ENCODE measurements around the gene SYNPO2. TPM values are rescaled to one million over a fixed set of nuclear protein-coding genes. Genes with fewer than 3 reads are reported as not detected.
"Not testable (repeated sequence)": the region's sequence is repeated elsewhere in the genome, so short reads cannot be mapped to it uniquely, and the experiment has no call there.

The SYNPO2 gene
- total and polyA plus RNA-seq, 10 donors = 3.6 to 72.1 (median 29.0) TPM

DNA sequence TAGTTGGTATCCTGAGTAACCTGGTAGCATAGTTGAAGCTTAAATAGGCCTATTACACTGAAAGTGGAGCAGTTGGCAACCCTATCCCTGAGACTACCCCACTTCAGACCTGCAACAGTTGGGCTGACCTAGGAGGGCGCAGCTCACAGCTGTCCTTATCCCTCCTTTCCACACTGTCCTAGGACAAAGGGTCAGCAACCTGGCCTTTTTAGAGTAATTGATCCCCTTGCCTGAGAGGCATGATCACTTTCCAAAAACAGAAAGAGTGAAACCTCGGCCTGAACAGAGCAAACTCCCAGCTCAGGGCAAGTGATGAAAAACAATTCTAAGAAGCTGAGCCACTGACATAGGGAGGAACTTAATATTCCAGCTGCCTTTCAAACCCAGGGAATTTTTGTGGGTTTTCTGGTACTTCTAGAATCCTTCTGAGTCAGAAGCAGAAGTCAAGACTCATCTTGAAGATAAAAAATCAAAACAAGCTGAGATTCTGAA, 152.1 kb downstream of the SYNPO2 start:
- TF ChIP-seq POLR2AphosphoS5 (IDR thresholded peaks at IDR 0.05) = no peak
- no peak overlapping the region for H3K4me3 ChIP-seq
- no peak for DNase-seq
- peak overlapping the region in 7 of 8 donors; percentile 9 to 64 (median 34) for H3K27ac ChIP-seq
- intact Hi-C loops (cut with DNase I; ENCODE audit: low total_unique reads) = loop anchor here (5.0 to 10.0 kb wide), 2 partner anchors 174 to 242 kb away; partner anchors contain the start of gene USP53
- WGBS, 5 donors = 49 to 96% (median 80%) methylated on average over 2 of the region's 2 CpGs
- H3K27me3 ChIP-seq (replicated peaks in 1 of 7) = no peaks in the 10 kb centered on the region
- peaks cover 0 to 25% (median 11%) of the 10 kb centered on the region in 6 donors for H3K4me1 ChIP-seq
- H3K9me3 ChIP-seq = no peaks in the 10 kb centered on the region
- no peaks in the 10 kb centered on the region for H3K36me3 ChIP-seq

GRCh38 chr4:119041396-119041795, 152.7 kb downstream of the SYNPO2 start:
- Histone ChIP-seq H3K4me3 (no peak overlapping the region), H3K4me1 (peaks cover 0 to 25% (median 11%) of the 10 kb centered on the region in 6 donors), H3K36me3 (no peaks in the 10 kb centered on the region), H3K27me3 (replicated peaks in 1 of 7) (no peaks in the 10 kb centered on the region), H3K27ac (peak overlapping the region in 3 of 8 donors; percentile 9 to 64 (median 29)), H3K9me3 (no peaks in the 10 kb centered on the region)
- WGBS, 5 donors = 80 to 90% (median 87%) methylated on average over 2 of the region's 2 CpGs
- TF ChIP-seq CTCF (IDR thresholded peaks at IDR 0.05 in 8 of 11, conservative IDR thresholded peaks at IDR 0.05 in 3 of 11) (no peak), POLR2A (IDR thresholded peaks at IDR 0.05) (no peak), POLR2AphosphoS5 (IDR thresholded peaks at IDR 0.05) (no peak)
- intact Hi-C loops (cut with DNase I; ENCODE audit: low total_unique reads) = loop anchor here (5.0 to 10.0 kb wide), 2 partner anchors 173 to 241 kb away; partner anchors contain the start of gene USP53
- DNase-seq = no peak

GRCh38 chr4:119041951-119042560, 153.4 kb downstream of the SYNPO2 start:
- intact Hi-C loops (cut with DNase I; ENCODE audit: low total_unique reads) = loop anchor here (5.0 to 10.0 kb wide), 2 partner anchors 173 to 240 kb away; partner anchors contain the start of gene USP53
- no peak overlapping the region for H3K27ac ChIP-seq

DNA sequence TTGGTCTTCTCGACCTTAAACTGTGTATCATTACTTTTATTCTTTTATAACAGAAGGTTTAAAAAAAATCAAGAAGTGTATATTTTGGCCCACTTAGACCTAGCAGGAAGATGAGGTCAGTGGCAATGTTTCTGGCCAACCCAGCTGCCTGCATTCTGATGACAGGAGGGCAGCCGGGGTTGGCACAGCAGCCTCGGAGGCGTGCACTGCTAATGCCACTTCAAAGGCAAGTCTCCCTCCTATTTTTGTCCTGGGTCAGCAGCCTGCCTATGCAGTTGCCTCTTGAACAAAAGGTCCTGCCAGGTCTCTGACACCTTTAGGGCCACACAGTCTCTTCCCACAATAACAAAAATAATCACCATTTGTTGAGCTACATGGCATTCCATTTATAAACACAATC, 157.6 kb downstream of the SYNPO2 start:
- H3K4me1 ChIP-seq = peaks cover 0 to 14% (median 8%) of the 10 kb centered on the region in 6 donors
- H3K4me3 ChIP-seq = no peak overlapping the region
- H3K9me3 ChIP-seq = no peaks in the 10 kb centered on the region
- WGBS, 5 donors = 56 to 80% (median 68%) methylated on average over 4 of the region's 4 CpGs
- no peak for DNase-seq
- H3K27me3 ChIP-seq (replicated peaks in 1 of 7) = peaks cover 0 to 3% (median 0%) of the 10 kb centered on the region in 7 donors
- TF ChIP-seq POLR2A (IDR thresholded peaks at IDR 0.05) (no peak), POLR2AphosphoS5 (IDR thresholded peaks at IDR 0.05) (no peak), CTCF (IDR thresholded peaks at IDR 0.05 in 8 of 11, conservative IDR thresholded peaks at IDR 0.05 in 3 of 11) (no peak)
- H3K27ac ChIP-seq = no peak overlapping the region
- H3K36me3 ChIP-seq = no peaks in the 10 kb centered on the region
- intact Hi-C loops (cut with DNase I; ENCODE audit: low total_unique reads) = loop anchor here (10.0 kb wide), 1 partner anchor 169 kb away; the partner anchor contains the start of gene USP53

More at GRCh38 chr4:119041951-119042560, 153.4 kb downstream of the SYNPO2 start:
- Histone ChIP-seq H3K36me3 (no peaks in the 10 kb centered on the region), H3K4me3 (no peak overlapping the region), H3K9me3 (no peaks in the 10 kb centered on the region), H3K27me3 (replicated peaks in 1 of 7) (peaks cover 0 to 2% (median 0%) of the 10 kb centered on the region in 7 donors), H3K4me1 (peaks cover 0 to 25% (median 11%) of the 10 kb centered on the region in 6 donors)
- TF ChIP-seq CTCF (IDR thresholded peaks at IDR 0.05 in 8 of 11, conservative IDR thresholded peaks at IDR 0.05 in 3 of 11) (peak; percentile 13 to 71 (median 57)), POLR2A (IDR thresholded peaks at IDR 0.05) (no peak)
- 1 to 4% (median 3%) methylated on average over 6 of the region's 6 CpGs for WGBS, 5 donors
- DNase-seq = no peak

- DNase-seq; H3K4me1 ChIP-seq; H3K27me3 ChIP-seq (replicated peaks in 1 of 7); H3K27ac ChIP-seq; H3K36me3 ChIP-seq; H3K4me3 ChIP-seq; H3K9me3 ChIP-seq: not testable (repeated sequence)
- 90 to 97% (median 93%) methylated on average over 5 of the region's 5 CpGs for WGBS, 5 donors
- intact Hi-C loops (cut with DNase I; ENCODE audit: low total_unique reads) = loop anchor here (10.0 kb wide), 1 partner anchor 168 kb away; the partner anchor contains the start of gene USP53
Observed at GRCh38 chr4:119047059-119047458, 158.4 kb downstream of the SYNPO2 start.
